Measurements from ENCODE around the gene PHAF1. TPM values are rescaled to one million over a fixed set of nuclear protein-coding genes. Genes with fewer than 3 reads are reported as not detected.

PHAF1 gene
- total RNA-seq, 1 experiment from 2014 or later = 34.4 TPM

GRCh38 chr16:67184453-67184994, 74.8 kb downstream of the PHAF1 start:
- BruUV-seq (replicated peaks) = no TSS peak
- H3K9me3 Mint-ChIP-seq (ENCODE audit: unreplicated experiment) = no peaks in the 10 kb centered on the region
- Histone ChIP-seq H3K27me3 (replicated peaks; ENCODE audit: control insufficient read depth, insufficient read depth, low read length) (no peaks in the 10 kb centered on the region), H3K9me3 (no peaks in the 10 kb centered on the region), H3K4me1 (peaks cover 40% of the 10 kb centered on the region), H3K4me3 (ENCODE audit: low read depth, low read length) (peak overlapping the region; percentile 90), H3K36me3 (ENCODE audit: control insufficient read depth, insufficient read depth, low read length) (no peaks in the 10 kb centered on the region)
- H3K4me3 Mint-ChIP-seq (ENCODE audit: unreplicated experiment) = no peak overlapping the region
- no peak for TF ChIP-seq CTCF (IDR thresholded peaks at IDR 0.05; ENCODE audit: insufficient read depth in 1 of 2, low read depth in 1 of 2, low read length in 1 of 2, severe bottlenecking in 1 of 2, unreplicated experiment in 1 of 2)
- peaks cover 3% of the 10 kb centered on the region for H3K27me3 Mint-ChIP-seq (ENCODE audit: insufficient read depth, unreplicated experiment)
- CTCF ChIA-PET = interaction anchor here (0.5 to 3.2 kb wide), 15 partner anchors 9 to 230 kb away, joined by 3 to 39 read pairs (median 6); partner anchors contain the start of genes B3GNT9, ELMO3, FBXL8 and FHOD1
- H3K27ac Mint-ChIP-seq (ENCODE audit: unreplicated experiment) = no peak overlapping the region
- intact Hi-C loops (cut with micrococcal nuclease; ENCODE audit: unreplicated experiment) = loop anchor here (2.0 kb wide), 2 partner anchors 72 to 238 kb away; no protein-coding TSS in a partner anchor
- peaks cover 7% of the 10 kb centered on the region for H3K4me1 Mint-ChIP-seq (ENCODE audit: low read depth, unreplicated experiment)
- POLR2A ChIA-PET = interaction anchor here (0.6 to 3.1 kb wide), 3 partner anchors 14 to 150 kb away, joined by 3 to 10 read pairs (median 5); partner anchors contain the start of gene NOL3
- H3K36me3 Mint-ChIP-seq (ENCODE audit: insufficient read depth, unreplicated experiment) = peaks cover 8% of the 10 kb centered on the region
- DNase-seq = peak in 1 of 2 experiments; percentile 62

DNA sequence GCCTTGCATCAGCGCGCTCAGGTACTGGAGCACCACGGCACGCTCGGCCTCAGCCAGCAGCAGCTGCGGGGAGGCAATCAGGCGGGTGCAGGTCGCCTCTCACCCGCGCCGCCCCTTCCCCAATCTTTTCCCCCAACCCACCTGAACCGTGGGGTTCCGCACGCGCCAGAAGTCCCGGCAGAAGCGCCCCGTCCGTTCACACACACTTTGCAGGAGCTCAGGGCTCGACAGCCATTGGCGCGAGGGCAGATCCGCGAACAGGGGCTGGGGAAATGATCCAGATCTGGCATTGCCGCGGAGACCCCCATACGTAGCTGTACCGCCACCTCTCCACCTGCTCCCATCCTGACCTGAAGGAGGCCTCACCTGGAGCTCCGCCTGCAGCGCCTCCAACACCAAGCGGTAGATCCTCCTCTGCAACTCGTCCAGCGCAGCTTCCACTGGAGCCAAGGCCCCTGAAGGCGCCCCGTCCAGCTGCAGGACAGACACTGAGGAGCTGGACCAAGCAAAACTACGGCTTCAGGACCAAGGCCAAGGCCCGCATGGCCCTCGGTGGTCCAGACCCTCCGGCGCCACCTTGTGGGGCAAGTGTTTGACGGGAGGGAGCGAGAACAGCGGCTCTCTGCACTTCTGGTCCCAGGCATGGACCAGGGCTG, 75.4 kb downstream of the PHAF1 start:
- Mint-ChIP-seq H3K27me3 (ENCODE audit: insufficient read depth, unreplicated experiment) (peaks cover 3% of the 10 kb centered on the region), H3K9me3 (ENCODE audit: unreplicated experiment) (no peaks in the 10 kb centered on the region), H3K27ac (ENCODE audit: unreplicated experiment) (peak overlapping the region; percentile 10), H3K36me3 (ENCODE audit: insufficient read depth, unreplicated experiment) (peaks cover 8% of the 10 kb centered on the region), H3K4me1 (ENCODE audit: low read depth, unreplicated experiment) (peaks cover 7% of the 10 kb centered on the region), H3K4me3 (ENCODE audit: unreplicated experiment) (no peak overlapping the region)
- intact Hi-C loops (cut with micrococcal nuclease; ENCODE audit: unreplicated experiment) = loop anchor here (1.0 to 2.0 kb wide), 6 partner anchors 14 to 238 kb away; partner anchors contain the start of gene ELMO3
- TF ChIP-seq CTCF (IDR thresholded peaks at IDR 0.05; ENCODE audit: insufficient read depth in 1 of 2, low read depth in 1 of 2, low read length in 1 of 2, severe bottlenecking in 1 of 2, unreplicated experiment in 1 of 2) = peak; percentile 91 to 96
- Histone ChIP-seq H3K36me3 (ENCODE audit: control insufficient read depth, insufficient read depth, low read length) (no peaks in the 10 kb centered on the region), H3K9me3 (no peaks in the 10 kb centered on the region), H3K27me3 (replicated peaks; ENCODE audit: control insufficient read depth, insufficient read depth, low read length) (no peaks in the 10 kb centered on the region), H3K4me1 (peaks cover 40% of the 10 kb centered on the region), H3K4me3 (ENCODE audit: low read depth, low read length) (peak overlapping the region; percentile 90)
- no TSS peak for BruUV-seq (replicated peaks)
- peak; percentile 95 to 97 for DNase-seq
- ChIA-PET CTCF (interaction anchor here (0.5 to 3.2 kb wide), 20 partner anchors 9 to 231 kb away, joined by 3 to 39 read pairs (median 5); partner anchors contain the start of genes B3GNT9, ELMO3, FBXL8 and FHOD1), POLR2A (interaction anchor here (0.6 to 3.1 kb wide), 3 partner anchors 13 to 151 kb away, joined by 3 to 10 read pairs (median 5); partner anchors contain the start of gene NOL3)

- peak in 1 of 2 experiments; percentile 18 for TF ChIP-seq CTCF (IDR thresholded peaks at IDR 0.05; ENCODE audit: insufficient read depth in 1 of 2, low read depth in 1 of 2, low read length in 1 of 2, severe bottlenecking in 1 of 2, unreplicated experiment in 1 of 2)
- Histone ChIP-seq H3K9me3 (no peaks in the 10 kb centered on the region), H3K4me3 (ENCODE audit: low read depth, low read length) (no peak overlapping the region), H3K27me3 (replicated peaks; ENCODE audit: control insufficient read depth, insufficient read depth, low read length) (no peaks in the 10 kb centered on the region), H3K4me1 (peaks cover 40% of the 10 kb centered on the region), H3K36me3 (ENCODE audit: control insufficient read depth, insufficient read depth, low read length) (no peaks in the 10 kb centered on the region)
- Mint-ChIP-seq H3K9me3 (ENCODE audit: unreplicated experiment) (no peaks in the 10 kb centered on the region), H3K4me1 (ENCODE audit: low read depth, unreplicated experiment) (peaks cover 7% of the 10 kb centered on the region), H3K27ac (ENCODE audit: unreplicated experiment) (peak overlapping the region; percentile 10), H3K36me3 (ENCODE audit: insufficient read depth, unreplicated experiment) (peaks cover 8% of the 10 kb centered on the region), H3K27me3 (ENCODE audit: insufficient read depth, unreplicated experiment) (peaks cover 3% of the 10 kb centered on the region), H3K4me3 (ENCODE audit: unreplicated experiment) (no peak overlapping the region)
- intact Hi-C loops (cut with micrococcal nuclease; ENCODE audit: unreplicated experiment) = loop anchor here (1.0 to 2.0 kb wide), 7 partner anchors 11 to 239 kb away; partner anchors contain the start of gene ELMO3
- DNase-seq = no peak
- CTCF ChIA-PET = interaction anchor here (0.6 to 3.2 kb wide), 14 partner anchors 10 to 232 kb away, joined by 3 to 39 read pairs (median 6); partner anchors contain the start of genes ELMO3, FBXL8, NOL3 and TRADD
- POLR2A ChIA-PET = interaction anchor here (1.0 to 3.1 kb wide), 2 partner anchors 13 to 15 kb away, joined by 3 to 10 read pairs; partner anchors contain the start of gene NOL3
- no TSS peak for BruUV-seq (replicated peaks)
Observed at GRCh38 chr16:67185651-67186134, 76.0 kb downstream of the PHAF1 start.

Data from Caco-2 (cell line).